SK-N-SH (cell line): ENCODE results near the gene TIGAR. TPM values are rescaled to one million over a fixed set of nuclear protein-coding genes. Genes with fewer than 3 reads are reported as not detected.

Experiments used
- CTCF ChIA-PET: fragments of 300-600, 350-600 bp; formaldehyde crosslinking; extraction: SDS; loops from one replicate; lab custom pipeline; 2021; lab: Yijun Ruan, JAX
- POLR2A ChIA-PET: fragments of 350-600 bp; sonication (Branson Sonifier 250); formaldehyde crosslinking; extraction: SDS; loops from one replicate; lab custom pipeline; 2020; ENCODE audit warnings: antibody characterized with exemption, inconsistent platforms; lab: Yijun Ruan, JAX
- DNase-seq: peaks from one replicate; pipeline ENCODE4 v3.0.0; 2012
- H2AFZ ChIP-seq: fragments of 200-600 bp; sonication (generic); 2 replicates; pipeline ENCODE4 v1.8.1; 2016; ENCODE audit warnings: antibody characterized with exemption, mild to moderate bottlenecking, low read depth
- H3F3A ChIP-seq: fragments of 200-600 bp; sonication (generic); replicated peaks from 2 replicates; pipeline ENCODE3; 2016; ENCODE audit warnings: antibody characterized with exemption, mild to moderate bottlenecking; ENCODE audit not compliant: insufficient read depth
- H3K27ac ChIP-seq, 2 experiments: fragments of 200-500 bp in 1 of 2; fragments of 200-600 bp in 1 of 2; sonication (Bioruptor generic) in 1 of 2; sonication (generic), shearing (Covaris generic) in 1 of 2; 2 replicates each; pipeline versions ENCODE4 v1.5.1 to v1.6.1; 2014 to 2016; ENCODE audit warnings: low read depth in 2 of 2, inconsistent platforms in 1 of 2, low read length in 1 of 2, mild to moderate bottlenecking in 1 of 2, mixed read lengths in 1 of 2
- H3K27me3 ChIP-seq: fragments of 200-600 bp; sonication (generic), shearing (Covaris generic); 2 replicates; pipeline ENCODE4 v1.6.1; 2016; ENCODE audit warnings: mixed run types; ENCODE audit not compliant: insufficient read depth
- H3K36me3 ChIP-seq, 2 experiments: fragments of 200-500 bp in 1 of 2; fragments of 200-600 bp in 1 of 2; sonication (Bioruptor generic) in 1 of 2; sonication (generic) in 1 of 2; replicated peaks in 1 of 2; 2 replicates each; pipeline versions ENCODE3 to v1.5.1; 2014 to 2016; ENCODE audit warnings: low read length in 1 of 2, mild to moderate bottlenecking in 1 of 2; ENCODE audit not compliant: insufficient read depth in 2 of 2, control insufficient read depth in 1 of 2
- H3K4me1 ChIP-seq, 2 experiments: fragments of 200-500 bp in 1 of 2; fragments of 200-600 bp in 1 of 2; sonication (Bioruptor generic) in 1 of 2; sonication (generic), shearing (Covaris generic) in 1 of 2; 2 replicates each; pipeline versions ENCODE4 v1.5.1 to v1.6.1; 2014 to 2016; ENCODE audit warnings: low read depth in 1 of 2, low read length in 1 of 2, mixed run types in 1 of 2; ENCODE audit not compliant: insufficient read depth in 2 of 2, control insufficient read depth in 1 of 2
- H3K4me2 ChIP-seq: fragments of 200-600 bp; sonication (generic), shearing (Covaris generic); 2 replicates; pipeline ENCODE4 v1.6.1; 2017; ENCODE audit warnings: mixed run types
- H3K4me3 ChIP-seq, 2 experiments: fragments of 200-500 bp in 1 of 2; fragments of 200-600 bp in 1 of 2; sonication (Bioruptor generic) in 1 of 2; sonication (generic), shearing (Covaris generic) in 1 of 2; 2 replicates each; pipeline versions ENCODE4 v1.5.1 to v1.8.1; 2014 to 2016; ENCODE audit warnings: low read depth in 2 of 2, inconsistent platforms in 1 of 2, low read length in 1 of 2, mild to moderate bottlenecking in 1 of 2, mixed read lengths in 1 of 2, moderate library complexity in 1 of 2
- H3K79me2 ChIP-seq: fragments of 200-600 bp; sonication (generic); 2 replicates; pipeline ENCODE4 v1.8.1; 2017; ENCODE audit warnings: mild to moderate bottlenecking; ENCODE audit not compliant: insufficient read depth
- H3K9ac ChIP-seq: fragments of 200-600 bp; sonication (generic); 2 replicates; pipeline ENCODE4 v1.6.1; 2017; ENCODE audit warnings: mixed run types
- H3K9me2 ChIP-seq: fragments of 200-600 bp; sonication (generic); 2 replicates; pipeline ENCODE4 v1.6.1; 2017; ENCODE audit warnings: mixed run types
- H3K9me3 ChIP-seq: fragments of 200-600 bp; sonication (generic); 2 replicates; pipeline ENCODE4 v1.6.1; 2017; ENCODE audit warnings: mixed run types, mild to moderate bottlenecking, moderate library complexity
- H4K20me1 ChIP-seq: fragments of 200-600 bp; sonication (generic); 2 replicates; pipeline ENCODE4 v1.6.1; 2017; ENCODE audit warnings: mild to moderate bottlenecking, mixed run types; ENCODE audit not compliant: insufficient read depth
- CHD2 ChIP-seq: fragments of 150-350 bp; IDR thresholded peaks from 2 replicates; pipeline ENCODE4 v1.6.1; 2018; ENCODE audit warnings: low read length; ENCODE audit not compliant: partially characterized antibody
- CTCF ChIP-seq: fragments of 200-600 bp; sonication (generic); IDR thresholded peaks from 2 replicates; pipeline ENCODE4 v1.6.1; 2017; ENCODE audit warnings: antibody characterized with exemption, mild to moderate bottlenecking, moderate library complexity
- FOSL2 ChIP-seq: IDR thresholded peaks from 2 replicates; pipeline ENCODE4 v1.4.0; 2012; ENCODE audit warnings: low read depth, mild to moderate bottlenecking, moderate library complexity, borderline replicate concordance
- FOXM1 ChIP-seq: IDR thresholded peaks from 2 replicates; pipeline ENCODE4 v1.4.0; 2012; ENCODE audit warnings: low read depth, mild to moderate bottlenecking
- GABPA ChIP-seq: IDR thresholded peaks from 2 replicates; pipeline ENCODE4 v1.4.0; 2012; ENCODE audit warnings: low read depth, mild to moderate bottlenecking
- JUND ChIP-seq: IDR thresholded peaks from 2 replicates; pipeline ENCODE4 v1.4.0; 2012
- MEF2A ChIP-seq: IDR thresholded peaks from 2 replicates; pipeline ENCODE4 v1.4.0; 2012; ENCODE audit warnings: low read depth, borderline replicate concordance
- NRF1 ChIP-seq: IDR thresholded peaks from 2 replicates; pipeline ENCODE4 v1.6.1; 2012; ENCODE audit warnings: low read depth, mild to moderate bottlenecking, low read length
- PBX3 ChIP-seq: IDR thresholded peaks from 2 replicates; pipeline ENCODE4; 2012
- POLR2AphosphoS5 ChIP-seq: IDR thresholded peaks from 2 replicates; pipeline ENCODE4 v1.6.1; 2012; ENCODE audit warnings: low read depth, low read length
- TAF1 ChIP-seq: IDR thresholded peaks from 2 replicates; pipeline ENCODE4 v1.6.1; 2012; ENCODE audit warnings: low read depth, mild to moderate bottlenecking, low read length, moderate library complexity, borderline replicate concordance
- TEAD4 ChIP-seq: IDR thresholded peaks from 2 replicates; pipeline ENCODE4 v1.4.0; 2012; ENCODE audit warnings: mild to moderate bottlenecking, borderline replicate concordance; ENCODE audit not compliant: insufficient read depth
- USF1 ChIP-seq: IDR thresholded peaks from 2 replicates; pipeline ENCODE4 v1.4.0; 2012; ENCODE audit warnings: low read depth, borderline replicate concordance
- USF2 ChIP-seq: fragments of 150-350 bp; IDR thresholded peaks from 2 replicates; pipeline ENCODE4 v1.6.1; 2017; ENCODE audit warnings: antibody characterized with exemption, low read length, low read depth, borderline replicate concordance
- ZBTB33 ChIP-seq: IDR thresholded peaks from 2 replicates; pipeline ENCODE4 v1.4.0; 2012; ENCODE audit warnings: low read depth, borderline replicate concordance
- WGBS: methylation state at CpG from one replicate; pipeline ENCODE4 v1.1.6; 2017; ENCODE audit warnings: low lambda C conversion rate; 5-methylcytosine and 5-hydroxymethylcytosine counted together
- polyA plus RNA-seq, 3 experiments: library from polyadenylated mRNA; depleted of rRNA; stranded (reverse); fragments of >200 nt; gene quantifications; 2 replicates each; pipeline ENCODE4 v1.2.3, GENCODE V29; 2012

Gene TIGAR
- polyA plus RNA-seq, 1 of the 3 experiments (the other 2 are of a cell fraction), result 8.3 TPM

GRCh38 chr12:4273273-4273651 is 47.8 kb upstream of the TIGAR start (continued):
- TF ChIP-seq CTCF (no peak), USF2 (no peak), TAF1 (no peak), PBX3 (no peak), POLR2AphosphoS5 (no peak), ZBTB33 (no peak), CHD2 (no peak), MEF2A (no peak), TEAD4 (no peak), FOXM1 (no peak), USF1 (no peak)

- 0 out of 2 replicates have a peak within 1 kb of the TSS, but pooled peaks have one; percentile 46 for H2AFZ ChIP-seq
- CTCF ChIA-PET, result interaction anchor here (0.7 to 6.5 kb wide), 5 partner anchors 19 to 388 kb away, joined by 3 to 162 read pairs (median 4); no protein-coding TSS in a partner anchor
Observed at GRCh38 chr12:4273652-4274395, 47.2 kb upstream of the TIGAR start, which contains the start of gene CCND2. TSS of gene CCND2 (plus strand) at chr12:4273762. CDS start at chr12:4274041, 279 bp downstream.

More at GRCh38 chr12:4273652-4274395, 47.2 kb upstream of the TIGAR start, which contains the start of gene CCND2:
- Histone ChIP-seq H3K27ac (no peak within 1 kb of the TSS), H3K4me1 (peaks cover 0 to 4% of the 10 kb centered on the region in 2 experiments; a peak in 2 of 4 replicates), H3K9me3 (no peaks in the 10 kb centered on the region), H3K36me3 (no peaks in the 10 kb centered on the region), H3K4me3 (no peak within 1 kb of the TSS), H3K9me2 (no peaks in the 10 kb centered on the region), H3K9ac (no peak within 1 kb of the TSS), H4K20me1 (no peaks in the 10 kb centered on the region), H3K79me2 (no peaks in the 10 kb centered on the region), H3K27me3 (peaks cover 94% of the 10 kb centered on the region), H3F3A (peaks cover 4% of the 10 kb centered on the region), H3K4me2 (peak within 1 kb of the TSS; percentile 50; the same call in 1 of the 2 replicates)
- POLR2A ChIA-PET, result no interaction called here
- TF ChIP-seq NRF1 (no peak), JUND (no peak), GABPA (no peak), FOSL2 (no peak), CHD2 (no peak)
- peak; percentile 43 for DNase-seq
- 4% methylated on average over 26 of the region's 52 CpGs for WGBS
